HepG2 (cell line): ENCODE data around the gene INTS15. TPM values are rescaled to one million over a fixed set of nuclear protein-coding genes. Genes with fewer than 3 reads are reported as not detected.

Source experiments
- DNMT3B ChIP-seq: conservative IDR thresholded peaks from 2 replicates; pipeline ENCODE4 v1.6.1; 2016; ENCODE audit warnings: missing biosample characterization, control low read depth
- E2F2 ChIP-seq: sonication (generic); formaldehyde crosslinking; IDR thresholded peaks from 2 replicates; pipeline ENCODE4 v1.4.0; 2020; ENCODE audit warnings: missing genetic modification reagents, borderline replicate concordance
- ELK4 ChIP-seq: sonication (generic); formaldehyde crosslinking; IDR thresholded peaks from 2 replicates; pipeline ENCODE4 v1.9.0; 2021; ENCODE audit warnings: missing genetic modification reagents, borderline replicate concordance
- GATAD1 ChIP-seq: IDR thresholded peaks from 2 replicates; pipeline ENCODE4 v1.6.1; 2016; ENCODE audit warnings: missing genetic modification reagents, missing compliant biosample characterization
- GTF2F1 ChIP-seq: fragments of 150-350 bp; IDR thresholded peaks from 2 replicates; pipeline ENCODE4 v1.6.1; 2014; ENCODE audit warnings: low read length
- HIVEP1 ChIP-seq: sonication (generic); formaldehyde crosslinking; IDR thresholded peaks from 2 replicates; pipeline ENCODE4 v1.4.0; 2020; ENCODE audit warnings: mild to moderate bottlenecking, missing genetic modification reagents
- IRF9 ChIP-seq: sonication (generic); formaldehyde crosslinking; IDR thresholded peaks from 2 replicates; pipeline ENCODE4 v1.8.0; 2022; ENCODE audit warnings: missing genetic modification reagents, mild to moderate bottlenecking, borderline replicate concordance
- NCOR1 ChIP-seq: fragments of 200-600 bp; sonication (generic); IDR thresholded peaks from 2 replicates; pipeline ENCODE4 v1.7.0; 2017; ENCODE audit warnings: antibody characterized with exemption, low read length, borderline replicate concordance
- NFAT5 ChIP-seq: sonication (generic); formaldehyde crosslinking; IDR thresholded peaks from 2 replicates; pipeline ENCODE4 v1.4.0; 2020; ENCODE audit warnings: missing genetic modification reagents
- NR2F2 ChIP-seq: IDR thresholded peaks from 2 replicates; pipeline ENCODE4 v1.6.1; 2012; ENCODE audit warnings: low read depth, inconsistent platforms, borderline replicate concordance
- POLR2G ChIP-seq: fragments of 200-400 bp; formaldehyde crosslinking; IDR thresholded peaks from 2 replicates; pipeline ENCODE4 v1.6.1; 2018; ENCODE audit warnings: mild to moderate bottlenecking, low read depth, low read length, moderate library complexity
- SMC3 ChIP-seq: IDR thresholded peaks from 2 replicates; pipeline ENCODE4 v1.6.1; 2011; ENCODE audit warnings: low read length, improper control_type of control experiment
- U2AF2 ChIP-seq: fragments of 200-400 bp; formaldehyde crosslinking; IDR thresholded peaks from 2 replicates; pipeline ENCODE4 v1.6.1; 2017; ENCODE audit warnings: low read depth, mild to moderate bottlenecking, low read length
- ZBED4 ChIP-seq: sonication (generic); formaldehyde crosslinking; IDR thresholded peaks from 2 replicates; pipeline ENCODE4 v1.4.0; 2020; ENCODE audit warnings: missing genetic modification reagents, borderline replicate concordance
- ZC3H4 ChIP-seq: sonication (generic); formaldehyde crosslinking; IDR thresholded peaks from 2 replicates; pipeline ENCODE4 v1.4.0; 2020; ENCODE audit warnings: missing genetic modification reagents, borderline replicate concordance
- ZFP62 ChIP-seq: sonication (generic); formaldehyde crosslinking; IDR thresholded peaks from 2 replicates; pipeline ENCODE4 v1.4.0; 2020; ENCODE audit warnings: missing genetic modification reagents
- polyA plus RNA-seq, 8 experiments: library from polyadenylated mRNA; depleted of rRNA in 3 of 8; stranded (reverse) in 7 of 8; unstranded in 1 of 8; fragments of >200 nt; fragmentation: Illumina TruSeq in 4 of 8; extraction: Trizol in 4 of 8; gene quantifications; 2 replicates each; pipeline versions ENCODE4 v1.2.1 to v1.2.3, GENCODE V29; 2011 to 2016; ENCODE audit warnings: low read depth in 4 of 8, missing spikeins in 1 of 8, mixed read lengths in 1 of 8; ENCODE audit not compliant: insufficient read depth in 1 of 8
- total RNA-seq, 5 experiments: library from RNA; depleted of rRNA; stranded (reverse); fragments of >200 nt; fragmentation: Illumina TruSeq; extraction: Trizol; gene quantifications; 2 replicates each; pipeline ENCODE4 v1.2.3, GENCODE V29; 2016; ENCODE audit warnings: low read depth in 1 of 5

Gene INTS15
- total and polyA plus RNA-seq, 2 of the 13 experiments (the other 11 are each of a cell fraction or from before 2014, with no cell fraction given): 16.3 to 25.7 TPM

- no peak for TF ChIP-seq NFAT5 (CRISPR knock-in tag)
- TF ChIP-seq GTF2F1: no peak
- TF ChIP-seq POLR2G: no peak
- no peak for TF ChIP-seq HIVEP1 (CRISPR knock-in tag)
- TF ChIP-seq NR2F2: no peak
- no peak for TF ChIP-seq ZBED4 (CRISPR knock-in tag)
- peak; percentile 40; the same call in 1 of the 2 replicates for TF ChIP-seq ZC3H4 (CRISPR knock-in tag)
- TF ChIP-seq U2AF2: no peak
- TF ChIP-seq SMC3: no peak
- TF ChIP-seq IRF9 (CRISPR knock-in tag): no peak
- TF ChIP-seq GATAD1 (CRISPR knock-in tag): 0 out of 2 replicates have a peak, but pooled peaks have one; percentile 13
- no peak for TF ChIP-seq ZFP62 (CRISPR knock-in tag)
- TF ChIP-seq ELK4 (CRISPR knock-in tag): no peak
- no peak for TF ChIP-seq DNMT3B (CRISPR knock-in tag)
- no peak for TF ChIP-seq NCOR1
- TF ChIP-seq E2F2: no peak
Observed at GRCh38 chr7:6576024-6576866, 13.6 kb upstream of the INTS15 start (continued).
